ENCODE data around the gene EAF1. TPM values are rescaled to one million over a fixed set of nuclear protein-coding genes. Genes with fewer than 3 reads are reported as not detected.
"Not testable (repeated sequence)": the region's sequence is repeated elsewhere in the genome, so short reads cannot be mapped to it uniquely, and the experiment has no call there.

EAF1 gene
- total RNA-seq, 2 donors from 2014 or later: 29.1 to 33.1 TPM

DNA sequence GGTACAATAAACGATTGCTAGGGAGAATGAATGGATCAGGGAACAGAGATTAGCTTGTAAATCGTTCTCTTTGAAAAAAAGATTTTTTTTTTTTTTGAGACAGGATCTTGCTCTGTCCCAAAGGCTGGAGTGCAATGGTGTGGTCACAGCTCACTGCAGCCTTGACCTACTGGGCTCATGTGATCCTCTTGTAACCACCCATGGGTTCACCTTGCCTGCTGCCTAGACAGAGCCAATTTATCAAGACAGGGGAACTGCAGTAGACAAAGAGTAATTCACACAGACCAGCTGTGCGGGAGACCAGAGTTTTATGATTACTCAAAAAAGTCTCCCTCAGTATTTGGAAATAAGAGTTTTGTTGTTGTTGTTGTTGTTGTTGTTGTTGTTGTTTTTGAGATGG lies 39.7 kb upstream of the EAF1 start:
- Histone ChIP-seq H3K36me3 (ENCODE audit: control insufficient read depth, insufficient read depth, low read length) (no peaks in the 10 kb centered on the region), H3K9ac (ENCODE audit: extremely low read depth, low read length, poor library complexity, severe bottlenecking) (no peak overlapping the region), H3K9me3 (ENCODE audit: control insufficient read depth, low read length) (peaks cover 16% of the 10 kb centered on the region), H3K4me1 (ENCODE audit: control insufficient read depth, insufficient read depth, low read length) (no peaks in the 10 kb centered on the region), H3K4me3 (ENCODE audit: low read length) (no peak overlapping the region), H3K27ac (ENCODE audit: low read depth, low read length) (no peak overlapping the region), H3K27me3 (ENCODE audit: control insufficient read depth, insufficient read depth, low read length, poor library complexity, severe bottlenecking) (no peaks in the 10 kb centered on the region)
- no peak for DNase-seq
- H3K36me3 Mint-ChIP-seq (ENCODE audit: low read depth): no peaks in the 10 kb centered on the region
- TF ChIP-seq, protein P1, sequence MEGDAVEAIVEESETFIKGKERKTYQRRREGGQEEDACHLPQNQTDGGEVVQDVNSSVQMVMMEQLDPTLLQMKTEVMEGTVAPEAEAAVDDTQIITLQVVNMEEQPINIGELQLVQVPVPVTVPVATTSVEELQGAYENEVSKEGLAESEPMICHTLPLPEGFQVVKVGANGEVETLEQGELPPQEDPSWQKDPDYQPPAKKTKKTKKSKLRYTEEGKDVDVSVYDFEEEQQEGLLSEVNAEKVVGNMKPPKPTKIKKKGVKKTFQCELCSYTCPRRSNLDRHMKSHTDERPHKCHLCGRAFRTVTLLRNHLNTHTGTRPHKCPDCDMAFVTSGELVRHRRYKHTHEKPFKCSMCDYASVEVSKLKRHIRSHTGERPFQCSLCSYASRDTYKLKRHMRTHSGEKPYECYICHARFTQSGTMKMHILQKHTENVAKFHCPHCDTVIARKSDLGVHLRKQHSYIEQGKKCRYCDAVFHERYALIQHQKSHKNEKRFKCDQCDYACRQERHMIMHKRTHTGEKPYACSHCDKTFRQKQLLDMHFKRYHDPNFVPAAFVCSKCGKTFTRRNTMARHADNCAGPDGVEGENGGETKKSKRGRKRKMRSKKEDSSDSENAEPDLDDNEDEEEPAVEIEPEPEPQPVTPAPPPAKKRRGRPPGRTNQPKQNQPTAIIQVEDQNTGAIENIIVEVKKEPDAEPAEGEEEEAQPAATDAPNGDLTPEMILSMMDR (conservative IDR thresholded peaks at IDR 0.05): no peak
- WGBS, 2 experiments (ENCODE audit: insufficient coverage in 1 of 2, insufficient read length in 1 of 2): 75 to 92% methylated on average over 1 to 3 of the region's 3 CpGs
- peaks cover 23% of the 10 kb centered on the region for H3K9me3 Mint-ChIP-seq
- no peak overlapping the region for H3K4me3 Mint-ChIP-seq
- no peak overlapping the region for H3K27ac Mint-ChIP-seq
- H3K27me3 Mint-ChIP-seq (ENCODE audit: insufficient read depth): no peaks in the 10 kb centered on the region
- no peaks in the 10 kb centered on the region for H3K4me1 Mint-ChIP-seq

DNA sequence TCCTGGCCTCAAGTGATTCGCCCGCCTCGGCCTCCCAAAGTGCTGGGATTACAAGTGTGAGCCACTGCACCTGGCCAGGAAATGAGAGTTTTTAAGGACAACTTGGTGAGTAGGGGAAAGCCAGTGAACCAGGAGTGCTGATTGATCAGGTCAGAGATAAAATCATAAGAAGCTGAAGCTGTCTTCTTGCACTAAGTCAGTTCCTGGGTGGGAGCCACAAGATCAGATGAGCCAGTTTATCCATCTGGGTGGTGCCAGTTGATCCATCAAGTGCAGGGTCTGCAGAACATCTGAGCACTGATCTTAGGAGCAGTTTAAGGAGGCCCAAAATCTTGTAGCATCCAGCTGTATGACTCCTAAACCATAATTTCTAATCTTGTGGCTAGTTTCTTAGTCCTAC lies 39.1 kb upstream of the EAF1 start:
- DNase-seq; H3K4me3 ChIP-seq (ENCODE audit: low read length); H3K4me1 Mint-ChIP-seq; H3K27ac ChIP-seq (ENCODE audit: low read depth, low read length); H3K9ac ChIP-seq (ENCODE audit: extremely low read depth, low read length, poor library complexity, severe bottlenecking); H3K36me3 ChIP-seq (ENCODE audit: control insufficient read depth, insufficient read depth, low read length); H3K36me3 Mint-ChIP-seq (ENCODE audit: low read depth); H3K27ac Mint-ChIP-seq; H3K27me3 ChIP-seq (ENCODE audit: control insufficient read depth, insufficient read depth, low read length, poor library complexity, severe bottlenecking); H3K4me3 Mint-ChIP-seq; H3K27me3 Mint-ChIP-seq (ENCODE audit: insufficient read depth); H3K4me1 ChIP-seq (ENCODE audit: control insufficient read depth, insufficient read depth, low read length): not testable (repeated sequence)
- 96% methylated on average over 3 of the region's 3 CpGs for WGBS, 2 experiments (ENCODE audit: insufficient coverage in 1 of 2, insufficient read length in 1 of 2)
- peaks cover 26% of the 10 kb centered on the region for H3K9me3 Mint-ChIP-seq
- peaks cover 16% of the 10 kb centered on the region for H3K9me3 ChIP-seq (ENCODE audit: control insufficient read depth, low read length)

DNA sequence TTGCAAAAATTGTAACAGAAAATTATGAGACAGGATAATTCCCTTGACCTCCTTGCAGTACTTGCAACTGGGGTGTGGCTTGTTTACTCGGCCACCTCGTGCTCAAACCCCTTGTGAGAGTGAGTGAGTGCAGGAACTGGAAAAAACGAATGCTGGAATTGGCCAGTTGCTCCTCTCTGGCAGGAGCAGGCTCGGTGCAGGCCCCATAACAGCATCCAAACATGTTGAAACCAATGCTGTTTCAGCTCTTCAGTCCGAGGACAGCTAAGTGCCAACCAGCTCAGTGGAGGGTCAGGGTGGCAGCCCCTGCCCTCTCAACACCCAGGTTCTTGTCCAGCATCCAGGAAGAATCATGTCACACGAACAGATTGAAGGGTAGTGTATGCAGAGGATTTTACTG lies 36.9 kb upstream of the EAF1 start:
- no peak overlapping the region for H3K4me3 ChIP-seq (ENCODE audit: low read length)
- Mint-ChIP-seq H3K27me3 (ENCODE audit: insufficient read depth) (peaks cover 8% of the 10 kb centered on the region), H3K36me3 (ENCODE audit: low read depth) (no peaks in the 10 kb centered on the region), H3K27ac (no peak overlapping the region), H3K4me1 (no peaks in the 10 kb centered on the region), H3K4me3 (no peak overlapping the region), H3K9me3 (peaks cover 26% of the 10 kb centered on the region)
- H3K9ac ChIP-seq (ENCODE audit: extremely low read depth, low read length, poor library complexity, severe bottlenecking): no peak overlapping the region
- no peaks in the 10 kb centered on the region for H3K4me1 ChIP-seq (ENCODE audit: control insufficient read depth, insufficient read depth, low read length)
- H3K9me3 ChIP-seq (ENCODE audit: control insufficient read depth, low read length): peaks cover 15% of the 10 kb centered on the region
- 70 to 75% methylated on average over 4 to 6 of the region's 6 CpGs for WGBS, 2 experiments (ENCODE audit: insufficient coverage in 1 of 2, insufficient read length in 1 of 2)
- H3K27ac ChIP-seq (ENCODE audit: low read depth, low read length): no peak overlapping the region
- H3K36me3 ChIP-seq (ENCODE audit: control insufficient read depth, insufficient read depth, low read length): no peaks in the 10 kb centered on the region
- no peak for DNase-seq
- H3K27me3 ChIP-seq (ENCODE audit: control insufficient read depth, insufficient read depth, low read length, poor library complexity, severe bottlenecking): no peaks in the 10 kb centered on the region
- TF ChIP-seq, protein P1 (conservative IDR thresholded peaks at IDR 0.05): no peak

DNA sequence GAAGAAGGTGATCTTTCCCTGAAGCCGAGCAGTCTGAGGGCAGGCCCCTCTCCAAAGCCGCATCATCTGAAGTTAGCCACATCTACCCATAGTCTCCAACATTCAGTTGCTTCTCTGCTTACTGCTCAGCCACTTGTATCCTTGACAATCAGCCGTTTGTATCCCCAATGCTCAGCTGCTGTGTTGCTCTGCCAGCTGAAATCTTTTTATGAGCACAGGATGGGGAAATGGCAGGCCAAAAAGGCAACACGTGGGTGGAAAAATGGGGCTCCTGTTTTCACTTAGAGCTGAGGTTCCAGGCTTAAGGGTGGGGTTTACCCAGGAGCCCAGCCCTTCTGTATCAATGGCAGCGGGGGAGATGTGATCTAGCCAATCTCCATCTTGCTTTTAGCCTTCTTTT lies 36.4 kb upstream of the EAF1 start:
- Mint-ChIP-seq H3K36me3 (ENCODE audit: low read depth) (no peaks in the 10 kb centered on the region), H3K4me3 (no peak overlapping the region), H3K4me1 (no peaks in the 10 kb centered on the region), H3K27me3 (ENCODE audit: insufficient read depth) (peaks cover 11% of the 10 kb centered on the region), H3K9me3 (peaks cover 24% of the 10 kb centered on the region), H3K27ac (no peak overlapping the region)
- TF ChIP-seq, protein P1 (conservative IDR thresholded peaks at IDR 0.05): no peak
- H3K9me3 ChIP-seq (ENCODE audit: control insufficient read depth, low read length): peaks cover 9% of the 10 kb centered on the region
- no peak overlapping the region for H3K9ac ChIP-seq (ENCODE audit: extremely low read depth, low read length, poor library complexity, severe bottlenecking)
- H3K27ac ChIP-seq (ENCODE audit: low read depth, low read length): no peak overlapping the region
- no peaks in the 10 kb centered on the region for H3K4me1 ChIP-seq (ENCODE audit: control insufficient read depth, insufficient read depth, low read length)
- H3K27me3 ChIP-seq (ENCODE audit: control insufficient read depth, insufficient read depth, low read length, poor library complexity, severe bottlenecking): no peaks in the 10 kb centered on the region
- 84 to 87% methylated on average over 3 to 5 of the region's 5 CpGs for WGBS, 2 experiments (ENCODE audit: insufficient coverage in 1 of 2, insufficient read length in 1 of 2)
- no peak overlapping the region for H3K4me3 ChIP-seq (ENCODE audit: low read length)
- H3K36me3 ChIP-seq (ENCODE audit: control insufficient read depth, insufficient read depth, low read length): no peaks in the 10 kb centered on the region
- DNase-seq: no peak

DNA sequence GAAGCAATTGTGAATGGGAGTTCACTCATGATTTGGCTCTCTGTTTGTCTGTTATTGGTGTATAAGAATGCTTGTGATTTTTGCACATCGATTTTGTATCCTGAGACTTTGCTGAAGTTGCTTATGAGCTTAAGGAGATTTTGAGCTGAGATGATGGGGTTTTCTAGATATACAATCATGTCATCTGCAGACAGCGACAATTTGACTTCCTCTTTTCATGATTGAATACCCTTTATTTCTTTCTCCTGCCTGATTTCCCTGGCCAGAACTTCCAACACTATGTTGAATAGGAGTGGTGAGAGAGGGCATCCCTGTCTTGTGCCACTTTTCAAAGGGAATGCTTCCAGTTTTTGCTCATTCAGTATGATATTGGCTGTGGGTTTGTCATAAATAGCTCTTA lies 34.1 kb upstream of the EAF1 start:
- Mint-ChIP-seq H3K27me3 (ENCODE audit: insufficient read depth) (peaks cover 11% of the 10 kb centered on the region), H3K9me3 (peaks cover 40% of the 10 kb centered on the region)
- not testable (repeated sequence) for H3K4me3 Mint-ChIP-seq; DNase-seq; H3K27ac ChIP-seq (ENCODE audit: low read depth, low read length); H3K27me3 ChIP-seq (ENCODE audit: control insufficient read depth, insufficient read depth, low read length, poor library complexity, severe bottlenecking); H3K36me3 ChIP-seq (ENCODE audit: control insufficient read depth, insufficient read depth, low read length); H3K4me1 ChIP-seq (ENCODE audit: control insufficient read depth, insufficient read depth, low read length); H3K27ac Mint-ChIP-seq; H3K36me3 Mint-ChIP-seq (ENCODE audit: low read depth); H3K4me3 ChIP-seq (ENCODE audit: low read length); H3K4me1 Mint-ChIP-seq; H3K9ac ChIP-seq (ENCODE audit: extremely low read depth, low read length, poor library complexity, severe bottlenecking)
- peaks cover 12% of the 10 kb centered on the region for H3K9me3 ChIP-seq (ENCODE audit: control insufficient read depth, low read length)
- WGBS, 2 experiments (ENCODE audit: insufficient coverage in 1 of 2, insufficient read length in 1 of 2): 94% methylated on average over 2 of the region's 2 CpGs; no CpG with 5 or more reads in 1 of the 2 experiments
